Stimulated activated CD4-positive, alpha-beta T cell treated with anti-CD3 and anti-CD28 coated beads, TNF-alpha, amount 100 ng/mL, for 24 hours (primary cell): ENCODE results near the gene PAX5.
A peak's percentile ranks its signal among the peaks of the same experiment; 100 is the strongest.
"Not testable (repeated sequence)": the region's sequence is repeated elsewhere in the genome, so short reads cannot be mapped to it uniquely, and the experiment has no call there.

Source experiments
- DNase-seq, 3 experiments: peaks; one replicate each; pipeline ENCODE4 v3.0.0-alpha.2; 2020; ENCODE audit warnings: low read depth in 3 of 3

PAX5 gene

DNA sequence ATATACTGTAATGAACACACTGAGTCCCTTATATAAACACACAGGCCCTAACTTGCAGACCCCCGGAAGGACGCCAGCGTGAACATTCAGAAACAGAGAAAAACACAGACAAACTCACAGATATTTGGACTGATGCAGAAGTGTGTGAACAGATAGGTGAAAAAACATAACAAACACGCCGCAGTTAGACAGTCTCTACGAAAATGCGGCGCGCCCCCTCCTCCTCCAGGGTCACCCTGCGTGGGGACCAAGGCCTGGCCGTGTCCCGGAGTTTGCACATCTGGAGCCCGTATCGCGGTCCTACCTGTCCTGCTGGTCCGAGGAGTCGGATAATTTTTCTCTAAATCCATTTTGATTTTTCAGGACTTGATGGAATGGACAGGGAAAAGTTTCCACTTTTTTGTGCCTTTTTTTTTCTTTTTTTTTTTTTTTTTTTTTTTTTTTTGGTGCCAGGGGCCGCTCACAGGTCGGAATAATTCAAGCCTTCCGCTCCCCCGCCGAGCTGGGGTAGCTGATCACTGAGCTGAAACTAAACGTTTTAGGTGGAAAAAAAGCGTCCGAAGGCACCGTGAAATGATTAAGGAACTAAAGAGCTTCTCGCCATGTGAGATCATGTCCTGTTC lies at the start of gene PAX5:
TSS of gene PAX5 (minus strand) at position 587 of the 623 bp plus-strand sequence. CDS start at position 350, 237 bp downstream.
- no peak for DNase-seq

DNA sequence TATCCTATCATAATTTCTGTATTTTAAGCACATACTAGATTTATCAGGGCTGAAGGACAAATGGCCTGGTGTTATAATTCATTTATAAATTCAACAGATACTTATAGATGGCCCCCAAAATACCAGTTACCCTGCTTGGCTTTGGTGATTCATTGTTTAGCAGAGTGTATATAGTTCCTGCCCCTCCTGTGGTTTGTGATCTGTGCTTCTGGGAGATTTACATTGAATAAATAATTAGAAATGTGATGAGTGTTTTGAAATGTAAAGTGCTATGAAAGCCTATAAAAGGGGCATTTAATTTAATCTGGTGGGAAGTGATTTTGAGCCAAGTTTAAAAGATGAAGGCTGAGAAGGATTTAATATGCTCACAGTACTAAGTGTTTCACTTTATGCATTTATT lies 49.6 kb upstream of the PAX5 start:
- no peak for DNase-seq

DNA sequence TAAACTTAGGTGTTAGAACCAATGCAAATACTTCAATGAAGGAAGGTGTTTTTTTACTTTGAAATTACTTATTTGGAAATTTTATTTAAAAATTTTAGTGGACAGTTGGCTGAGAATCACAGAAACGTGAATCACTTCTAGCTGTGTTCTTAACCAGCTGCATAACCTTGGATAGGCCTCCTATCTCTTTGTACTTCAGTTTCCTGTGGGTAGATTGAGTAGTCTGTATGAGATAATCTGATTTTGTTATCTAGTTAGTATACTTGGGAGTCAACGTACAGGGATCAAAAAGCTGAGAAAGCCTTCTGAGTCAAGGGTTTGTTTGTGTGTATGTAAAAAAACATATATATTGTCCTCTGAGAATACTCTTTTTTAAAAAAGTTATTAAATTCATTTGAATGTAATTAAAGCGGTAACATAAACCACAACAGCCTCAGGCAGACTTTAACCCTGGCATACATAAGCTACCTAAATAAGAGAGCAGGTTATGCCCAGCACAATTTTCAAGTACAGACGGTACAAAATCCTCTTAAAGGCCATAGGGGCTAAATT lies 48.2 kb upstream of the PAX5 start:
- no peak for DNase-seq

- DNase-seq = not testable (repeated sequence)
These were observed 47.4 kb upstream of the PAX5 start for GRCh38 chr9:37081507-37081906.

DNA sequence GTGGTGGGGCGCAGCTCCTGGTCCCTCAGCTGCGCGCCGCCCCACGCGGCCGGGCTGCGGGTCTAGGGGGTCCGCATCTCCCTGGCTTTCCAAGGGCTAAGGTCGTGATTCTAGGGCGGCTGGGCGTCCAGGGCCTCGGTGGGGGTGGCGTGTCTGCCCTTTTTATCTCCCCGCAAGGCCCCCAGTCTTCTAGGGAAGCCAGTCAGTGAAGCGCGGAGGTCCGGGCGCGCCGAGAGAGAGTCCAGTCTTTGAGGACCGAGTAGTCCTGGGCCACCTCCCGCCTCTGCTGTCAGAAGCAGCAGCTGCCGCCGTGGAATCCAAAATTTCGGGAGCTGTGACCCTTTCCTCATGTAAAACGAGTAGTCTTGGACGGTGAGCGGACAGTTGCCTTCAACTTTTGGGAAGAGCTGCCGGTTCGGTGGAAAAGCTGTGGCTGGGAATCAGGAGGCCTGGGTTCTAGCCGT lies 46.1 kb upstream of the PAX5 start:
- peak in 1 of 3 experiments; percentile 5 for DNase-seq

DNA sequence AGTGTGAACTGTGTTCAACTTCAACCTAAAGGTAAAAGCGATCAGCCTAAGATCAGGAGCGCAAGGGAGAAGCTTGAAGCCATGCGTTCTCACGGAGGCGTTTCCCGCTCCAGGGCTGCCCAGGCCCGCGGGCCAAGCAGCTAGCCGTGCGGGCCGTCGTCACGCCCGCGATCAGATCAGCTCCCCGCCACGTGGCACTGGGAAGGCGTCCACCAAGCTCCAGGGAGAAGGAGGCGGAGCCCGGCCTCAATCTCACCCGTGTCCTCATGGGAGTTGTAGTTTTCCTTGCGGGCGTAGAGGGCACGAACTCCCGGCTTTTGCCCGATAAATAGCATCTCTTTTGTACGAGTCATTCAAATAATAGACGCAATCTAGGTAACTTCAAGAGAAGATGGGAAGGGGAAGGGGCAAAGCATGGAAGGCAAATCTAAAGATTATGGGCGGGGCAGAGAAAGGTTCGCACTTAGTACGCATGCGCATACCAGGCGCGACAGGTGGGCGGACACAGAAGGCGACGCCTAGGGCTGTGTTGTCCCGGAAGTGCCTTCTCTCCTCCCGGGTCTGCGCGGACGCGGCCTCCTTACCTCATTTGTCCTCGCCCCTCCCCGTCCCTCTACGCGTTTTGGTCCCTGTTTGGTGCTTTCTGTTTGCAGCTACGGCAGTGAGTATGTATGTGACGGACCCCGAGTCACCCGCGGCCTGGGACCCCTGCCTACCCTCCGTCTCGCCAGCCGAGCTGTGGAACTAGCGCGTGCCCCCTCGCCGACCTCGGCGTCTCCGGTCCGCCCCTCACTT lies 45.5 kb upstream of the PAX5 start:
- peak; percentile 80 to 90 (median 90) for DNase-seq

DNA sequence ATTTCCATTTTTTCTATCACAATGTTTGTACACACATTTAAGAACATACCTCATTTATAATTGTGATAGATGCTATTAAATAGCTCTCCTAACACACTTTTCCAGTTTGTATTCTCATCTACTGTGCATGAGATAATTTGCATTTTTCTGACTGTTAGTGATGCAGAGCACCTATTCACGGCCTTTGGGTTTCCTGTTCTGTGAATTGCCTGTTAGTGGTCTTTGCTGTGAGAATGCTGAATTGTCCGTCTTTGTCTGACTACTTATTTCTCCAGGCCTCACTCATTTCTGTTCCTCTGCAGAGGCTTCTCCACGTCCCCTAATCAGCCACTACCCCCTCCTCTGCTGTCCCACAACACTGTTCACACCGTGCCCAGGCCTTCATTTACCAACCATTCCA lies 40.7 kb upstream of the PAX5 start:
- DNase-seq = not testable (repeated sequence)

DNA sequence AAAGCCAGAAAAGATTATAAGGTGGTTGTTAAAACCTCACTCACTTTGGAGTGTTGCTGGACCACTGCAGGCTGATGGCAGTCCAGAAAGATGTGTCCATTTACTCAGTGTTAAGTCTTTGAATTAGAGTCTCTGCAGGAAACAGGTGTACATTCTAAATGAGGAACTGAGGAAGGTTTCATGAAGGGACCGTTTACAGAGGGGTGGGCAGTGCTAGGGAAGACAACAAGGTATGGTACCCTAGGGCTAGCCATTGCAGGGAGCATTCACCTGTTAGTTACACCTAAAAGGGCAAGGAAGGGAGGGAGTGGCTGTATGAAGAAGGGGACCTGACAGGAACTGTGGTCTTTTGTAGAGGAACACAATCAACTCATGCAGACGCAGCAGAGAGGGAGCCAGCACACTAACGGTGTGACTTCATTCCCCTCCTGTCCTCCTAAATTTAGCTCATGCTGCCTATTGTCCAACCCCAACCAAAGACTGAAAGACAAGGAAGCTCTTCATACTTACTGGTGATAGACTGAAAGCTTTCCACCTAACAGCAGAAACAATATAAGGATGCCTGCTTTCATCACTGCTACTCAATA lies 32.2 kb upstream of the PAX5 start:
- no peak for DNase-seq

GRCh38 chr9:37062336-37062735 lies 28.3 kb upstream of the PAX5 start:
- DNase-seq = no peak

DNA sequence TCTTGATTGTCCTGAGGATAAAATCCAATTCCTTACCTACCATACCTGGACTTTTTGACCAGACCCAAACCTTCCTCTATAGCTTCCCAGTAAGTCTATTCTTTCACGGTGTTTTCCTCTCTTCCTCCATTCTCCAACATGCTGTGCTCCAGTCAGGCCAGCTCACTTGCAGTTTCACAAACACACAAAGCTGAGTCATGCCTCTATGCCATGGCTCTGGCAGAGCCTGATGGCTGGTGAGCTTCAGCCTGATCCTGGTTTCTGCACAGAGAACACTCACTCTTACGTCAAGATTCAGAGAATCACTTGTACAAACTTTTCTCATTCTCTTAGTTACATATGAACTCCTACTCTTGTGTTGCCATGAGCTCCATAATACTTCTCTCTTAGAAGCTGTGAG lies 27.7 kb upstream of the PAX5 start:
- no peak for DNase-seq

GRCh38 chr9:37060833-37061232 lies 26.8 kb upstream of the PAX5 start:
- DNase-seq = no peak

DNA sequence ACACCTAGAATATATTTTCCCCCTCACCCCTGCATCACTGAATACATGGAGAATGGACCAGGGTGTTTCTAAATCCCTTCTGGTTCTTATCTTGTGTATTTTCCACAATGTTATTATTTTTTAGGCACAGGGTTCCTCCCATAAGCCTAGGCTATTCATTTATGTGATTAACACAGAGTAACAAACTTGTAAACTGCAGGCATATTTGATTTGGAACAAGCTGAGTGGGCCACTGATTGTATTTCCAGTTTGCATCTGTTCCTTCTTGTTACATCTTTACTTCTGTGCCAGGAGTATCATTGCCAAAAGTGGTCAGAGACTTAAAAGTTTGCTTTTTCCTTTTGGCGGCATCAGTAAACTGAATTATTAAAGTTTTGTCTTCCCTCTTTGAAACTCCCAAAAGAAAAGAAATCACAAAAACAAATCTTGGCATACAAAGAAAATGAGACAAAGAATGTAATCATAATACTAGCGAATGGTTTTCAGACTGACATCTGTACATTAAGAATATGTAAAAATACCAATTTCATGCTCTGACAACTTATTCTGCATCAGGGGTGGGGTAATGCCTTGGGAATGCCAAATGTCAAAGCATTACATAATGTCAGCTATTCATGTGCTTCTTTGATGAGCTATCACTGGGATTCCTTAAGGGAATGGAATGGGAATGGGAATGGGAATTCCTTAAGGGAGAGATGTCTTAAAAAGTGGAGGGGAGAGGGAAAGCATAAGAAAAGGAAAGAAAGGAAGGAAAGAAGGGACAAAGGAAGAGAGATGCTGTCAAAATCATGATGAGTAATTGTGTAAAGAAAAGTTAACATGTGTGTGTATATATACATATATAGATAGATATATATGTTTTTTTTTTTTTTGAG lies 22.2 kb upstream of the PAX5 start:
- DNase-seq = no peak

GRCh38 chr9:37054363-37054720 lies 20.3 kb upstream of the PAX5 start:
- DNase-seq = not testable (repeated sequence)

DNA sequence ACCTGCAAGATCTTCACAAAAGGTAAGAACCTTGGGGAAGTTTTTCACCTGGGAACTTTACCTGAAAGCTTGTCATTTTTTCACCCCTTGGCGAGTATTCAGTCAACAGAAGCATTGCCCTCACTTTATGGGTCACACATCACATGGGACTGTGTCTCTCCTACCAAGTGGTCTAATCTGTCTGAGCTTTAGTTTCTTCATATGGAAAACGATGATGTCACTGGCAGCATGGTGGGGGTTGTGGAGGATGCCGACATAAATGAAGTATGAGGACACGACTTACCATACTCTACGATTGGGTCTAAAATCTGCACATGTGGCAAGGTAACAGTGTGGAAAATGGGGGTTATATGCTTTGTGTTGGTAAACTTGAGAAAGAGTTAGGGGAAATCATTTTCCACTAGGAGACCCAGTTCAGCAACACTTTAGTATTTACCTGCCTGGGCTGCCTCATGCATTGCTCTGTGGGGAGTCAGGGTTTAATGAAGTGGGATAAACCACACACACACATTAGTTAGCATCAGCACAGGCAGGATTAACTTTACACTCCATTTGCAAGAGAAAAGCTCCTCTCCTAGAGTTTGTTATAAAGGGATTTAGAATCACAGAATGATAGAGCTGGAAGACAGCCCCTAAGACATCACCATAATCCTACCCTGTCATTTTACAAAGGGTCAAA lies 19.8 kb upstream of the PAX5 start:
- DNase-seq = no peak

- DNase-seq = no peak
These were observed 12.6 kb upstream of the PAX5 start for GRCh38 chr9:37046683-37047082.

DNA sequence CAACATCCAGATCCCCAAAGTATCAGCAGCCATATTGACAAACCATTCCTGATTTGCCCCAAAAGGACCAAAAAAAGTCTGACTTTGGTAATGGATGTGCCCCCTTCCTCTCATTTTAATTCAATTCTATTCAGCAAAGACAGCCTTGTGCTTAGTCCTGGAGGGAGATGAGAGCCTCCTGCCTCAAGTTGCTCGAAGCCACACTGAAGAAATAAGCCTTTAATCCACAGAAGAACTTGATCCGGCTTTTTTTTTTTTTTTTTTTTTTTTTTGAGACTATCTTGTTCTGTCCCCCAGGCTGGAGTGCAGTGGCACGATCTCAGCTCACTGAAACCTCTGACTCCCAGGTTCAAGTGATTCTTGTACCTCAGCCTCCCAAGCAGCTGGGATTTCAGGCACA lies 8.4 kb upstream of the PAX5 start:
- no peak for DNase-seq

DNA sequence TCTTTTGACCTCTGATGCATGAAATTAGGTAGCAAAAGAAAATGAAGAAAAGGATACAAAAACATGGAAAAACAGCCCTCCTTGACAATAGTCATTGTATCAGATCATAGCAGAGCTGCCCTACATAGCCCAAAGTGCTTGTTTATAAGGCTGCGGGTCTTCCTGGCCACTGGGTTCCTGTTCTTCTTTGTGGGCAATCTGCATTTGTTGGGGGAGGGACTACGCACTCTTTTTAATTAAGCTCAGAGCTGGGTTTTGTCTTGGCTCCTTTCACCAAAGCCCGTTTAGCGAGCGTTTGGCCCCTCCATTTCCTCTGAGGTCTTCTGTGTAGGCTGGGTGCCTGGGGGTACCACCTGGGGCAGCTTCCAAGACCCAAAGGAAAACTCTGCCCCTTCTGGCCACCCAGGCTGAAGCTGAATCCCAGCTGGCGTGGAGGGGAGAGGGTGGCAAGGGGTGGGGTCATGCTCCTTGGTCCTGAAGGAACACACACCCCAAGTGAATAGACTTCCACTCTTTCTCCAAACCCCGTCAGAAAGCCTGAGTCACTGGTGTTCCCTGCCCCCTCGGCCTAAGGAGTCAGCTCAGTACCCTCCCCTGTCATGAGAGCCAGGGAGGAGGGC lies 6.5 kb upstream of the PAX5 start:
- no peak for DNase-seq

- DNase-seq = no peak
These were observed 4.9 kb upstream of the PAX5 start for GRCh38 chr9:37038943-37039464.

DNA sequence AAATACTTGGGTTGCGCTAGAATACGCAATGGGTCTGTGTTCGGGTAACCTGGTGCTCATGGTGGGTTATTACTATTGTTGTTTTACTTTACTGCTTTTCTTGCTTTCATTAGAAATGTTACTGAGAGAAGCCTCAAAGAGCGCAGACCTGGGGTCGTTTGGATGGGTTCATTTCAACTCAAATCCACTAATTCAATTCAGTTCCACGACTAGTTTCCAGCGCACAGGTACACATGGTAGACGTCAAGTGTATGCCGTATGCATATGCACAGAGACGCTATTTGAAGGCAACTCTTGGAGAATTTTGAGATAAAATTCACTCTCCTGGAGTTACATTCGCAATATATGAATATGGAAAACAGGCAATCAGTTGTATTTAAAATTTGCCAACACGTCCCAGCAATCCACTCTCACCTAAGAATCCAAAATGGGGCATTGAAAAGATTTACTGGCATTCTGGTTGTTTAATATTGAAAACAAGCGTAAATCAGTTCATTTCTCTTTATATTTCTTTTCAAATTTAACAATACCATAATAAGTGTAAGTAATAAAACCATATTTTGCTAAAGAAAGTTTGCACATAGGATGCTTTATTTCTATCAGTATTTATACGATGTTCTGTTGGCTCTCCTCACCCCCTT lies 4.4 kb upstream of the PAX5 start:
- DNase-seq = no peak
